ENCODE results near the gene UGT1A10. TPM values are rescaled to one million over a fixed set of nuclear protein-coding genes. Genes with fewer than 3 reads are reported as not detected.
"Not testable (repeated sequence)": the region's sequence is repeated elsewhere in the genome, so short reads cannot be mapped to it uniquely, and the experiment has no call there.

Gene UGT1A10
- total RNA-seq, 1 donor = not detected

- TF ChIP-seq, protein P1, sequence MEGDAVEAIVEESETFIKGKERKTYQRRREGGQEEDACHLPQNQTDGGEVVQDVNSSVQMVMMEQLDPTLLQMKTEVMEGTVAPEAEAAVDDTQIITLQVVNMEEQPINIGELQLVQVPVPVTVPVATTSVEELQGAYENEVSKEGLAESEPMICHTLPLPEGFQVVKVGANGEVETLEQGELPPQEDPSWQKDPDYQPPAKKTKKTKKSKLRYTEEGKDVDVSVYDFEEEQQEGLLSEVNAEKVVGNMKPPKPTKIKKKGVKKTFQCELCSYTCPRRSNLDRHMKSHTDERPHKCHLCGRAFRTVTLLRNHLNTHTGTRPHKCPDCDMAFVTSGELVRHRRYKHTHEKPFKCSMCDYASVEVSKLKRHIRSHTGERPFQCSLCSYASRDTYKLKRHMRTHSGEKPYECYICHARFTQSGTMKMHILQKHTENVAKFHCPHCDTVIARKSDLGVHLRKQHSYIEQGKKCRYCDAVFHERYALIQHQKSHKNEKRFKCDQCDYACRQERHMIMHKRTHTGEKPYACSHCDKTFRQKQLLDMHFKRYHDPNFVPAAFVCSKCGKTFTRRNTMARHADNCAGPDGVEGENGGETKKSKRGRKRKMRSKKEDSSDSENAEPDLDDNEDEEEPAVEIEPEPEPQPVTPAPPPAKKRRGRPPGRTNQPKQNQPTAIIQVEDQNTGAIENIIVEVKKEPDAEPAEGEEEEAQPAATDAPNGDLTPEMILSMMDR (IDR thresholded peaks at IDR 0.05; ENCODE audit: insufficient read depth, low read depth, low read length) = no peak
- no peak for DNase-seq (ENCODE audit: low read depth)
Observed at GRCh38 chr2:233712611-233713261, 76.5 kb downstream of the UGT1A10 start, which contains the start of gene UGT1A5. Gene UGT1A5 (plus strand): TSS chr2:233712907. CDS start chr2:233712992, 85 bp downstream.

DNA sequence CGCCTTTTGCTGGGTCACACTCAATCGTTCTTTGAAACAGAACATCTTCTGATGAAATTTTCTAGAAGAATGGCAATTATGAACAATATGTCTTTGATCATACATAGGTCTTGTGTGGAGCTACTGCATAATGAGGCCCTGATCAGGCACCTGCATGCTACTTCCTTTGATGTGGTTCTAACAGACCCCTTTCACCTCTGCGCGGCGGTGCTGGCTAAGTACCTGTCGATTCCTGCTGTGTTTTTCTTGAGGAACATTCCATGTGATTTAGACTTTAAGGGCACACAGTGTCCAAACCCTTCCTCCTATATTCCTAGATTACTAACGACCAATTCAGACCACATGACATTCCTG lies 77.0 kb downstream of the UGT1A10 start:
- H3K4me3 ChIP-seq (ENCODE audit: low read depth, low read length) = no peak overlapping the region
- TF ChIP-seq, protein P1 (IDR thresholded peaks at IDR 0.05; ENCODE audit: insufficient read depth, low read depth, low read length) = no peak
- DNase-seq (ENCODE audit: low read depth) = no peak

More at GRCh38 chr2:233712611-233713261, 76.5 kb downstream of the UGT1A10 start, which contains the start of gene UGT1A5:
- H3K4me3 ChIP-seq (ENCODE audit: low read depth, low read length) = no peak within 1 kb of the TSS

DNA sequence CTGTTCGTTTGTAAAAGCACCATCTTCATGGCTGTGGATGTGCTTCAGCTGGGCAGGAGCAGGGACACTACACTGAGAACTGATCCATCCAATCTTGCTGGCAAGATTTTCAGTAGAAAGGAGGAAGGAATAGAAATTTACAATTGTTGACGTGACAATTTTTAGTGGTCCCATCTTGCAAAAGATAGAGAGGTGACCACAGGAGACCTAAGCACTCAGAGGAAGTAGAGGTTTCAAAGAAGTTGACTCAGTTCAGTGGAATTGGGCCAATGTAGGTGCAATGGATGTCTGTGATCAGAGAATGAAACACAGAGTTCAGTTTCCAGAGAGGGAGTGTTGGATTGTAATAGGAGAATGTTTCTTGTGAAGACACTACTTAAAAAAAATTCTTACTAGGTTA lies 77.9 kb downstream of the UGT1A10 start:
- no peak overlapping the region for H3K4me3 ChIP-seq (ENCODE audit: low read depth, low read length)
- TF ChIP-seq, protein P1 (IDR thresholded peaks at IDR 0.05; ENCODE audit: insufficient read depth, low read depth, low read length) = no peak
- no peak for DNase-seq (ENCODE audit: low read depth)

DNA sequence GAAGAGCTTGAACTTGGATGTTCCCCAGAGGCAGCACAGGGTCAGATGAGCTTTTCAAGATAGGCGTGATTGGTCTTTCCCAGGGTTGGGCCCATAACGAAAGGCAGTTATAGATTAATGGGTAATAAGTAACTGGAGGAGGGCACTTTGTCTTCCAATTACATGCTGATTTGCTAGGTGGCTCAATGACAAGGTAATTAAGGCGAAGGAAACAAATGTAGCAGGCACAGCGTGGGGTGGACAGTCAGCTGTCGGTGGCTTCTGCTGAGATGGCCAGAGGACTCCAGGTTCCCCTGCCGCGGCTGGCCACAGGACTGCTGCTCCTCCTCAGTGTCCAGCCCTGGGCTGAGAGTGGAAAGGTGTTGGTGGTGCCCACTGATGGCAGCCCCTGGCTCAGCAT lies 82.3 kb downstream of the UGT1A10 start, which contains the start of gene UGT1A4:
Gene UGT1A4 (plus strand): TSS at position 185 of the 400 bp plus-strand sequence. CDS start 85 bp downstream, at position 270.
- TF ChIP-seq, protein P1 (IDR thresholded peaks at IDR 0.05; ENCODE audit: insufficient read depth, low read depth, low read length) = no peak
- no peak for DNase-seq (ENCODE audit: low read depth)
- H3K4me3 ChIP-seq (ENCODE audit: low read depth, low read length) = no peak within 1 kb of the TSS

DNA sequence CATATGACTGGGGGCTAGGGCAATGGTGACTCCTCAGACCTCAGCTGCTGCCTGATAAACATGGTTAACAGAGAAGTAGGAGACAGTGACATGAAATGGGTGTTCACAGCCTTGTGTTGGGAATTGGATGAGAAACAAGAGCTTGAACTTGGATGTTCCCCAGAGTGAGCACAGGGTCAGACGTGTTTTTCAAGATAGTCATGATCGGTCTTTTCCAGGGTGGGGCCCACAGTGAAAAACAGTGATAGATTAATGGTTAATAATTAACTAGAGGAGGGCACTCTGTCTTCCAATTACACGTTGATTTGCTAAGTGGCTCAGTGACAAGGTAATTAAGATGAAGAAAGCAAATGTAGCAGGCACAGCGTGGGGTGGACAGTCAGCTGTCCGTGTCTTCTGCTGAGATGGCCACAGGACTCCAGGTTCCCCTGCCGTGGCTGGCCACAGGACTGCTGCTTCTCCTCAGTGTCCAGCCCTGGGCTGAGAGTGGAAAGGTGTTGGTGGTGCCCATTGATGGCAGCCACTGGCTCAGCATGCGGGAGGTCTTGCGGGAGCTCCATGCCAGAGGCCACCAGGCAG lies 92.6 kb downstream of the UGT1A10 start, which contains the start of gene UGT1A3:
Gene UGT1A3 (plus strand): TSS at position 320 of the 579 bp plus-strand sequence. CDS start 85 bp downstream, at position 405.
- DNase-seq (ENCODE audit: low read depth) = no peak
- no peak within 1 kb of the TSS for H3K4me3 ChIP-seq (ENCODE audit: low read depth, low read length)
- TF ChIP-seq, protein P1 (IDR thresholded peaks at IDR 0.05; ENCODE audit: insufficient read depth, low read depth, low read length) = no peak

- H3K4me3 ChIP-seq (ENCODE audit: low read depth, low read length); DNase-seq (ENCODE audit: low read depth): not testable (repeated sequence)
Observed at GRCh38 chr2:233736868-233737653, 100.8 kb downstream of the UGT1A10 start.

GRCh38 chr2:233740870-233741269 lies 104.6 kb downstream of the UGT1A10 start:
- DNase-seq (ENCODE audit: low read depth) = no peak
- TF ChIP-seq, protein P1 (IDR thresholded peaks at IDR 0.05; ENCODE audit: insufficient read depth, low read depth, low read length) = no peak
- H3K4me3 ChIP-seq (ENCODE audit: low read depth, low read length) = no peak overlapping the region
